ENCODE measurements around the gene KANK2. TPM values are rescaled to one million over a fixed set of nuclear protein-coding genes. Genes with fewer than 3 reads are reported as not detected.

Gene KANK2
- polyA plus RNA-seq, 1 donor = 75.5 TPM

GRCh38 chr19:11198769-11199424, 1.6 kb upstream of the KANK2 start:
- Histone ChIP-seq H3K27me3 (ENCODE audit: control insufficient read depth, insufficient read depth, low read length) (no peaks in the 10 kb centered on the region), H3K27ac (ENCODE audit: low read length) (no peak overlapping the region), H3K4me1 (ENCODE audit: control insufficient read depth, insufficient read depth, low read length) (peaks cover 14% of the 10 kb centered on the region), H3K4me3 (ENCODE audit: low read length) (no peak overlapping the region), H3K9me3 (ENCODE audit: control insufficient read depth, low read depth, low read length) (no peaks in the 10 kb centered on the region), H3K36me3 (ENCODE audit: control insufficient read depth, insufficient read depth, low read length) (peaks cover 34% of the 10 kb centered on the region)
- DNase-seq = no peak
- no CpG with 5 or more reads among the region's 7 CpGs for WGBS (ENCODE audit: insufficient coverage, low lambda C conversion rate)

GRCh38 chr19:11198175-11198534, 810 bp upstream of the KANK2 start:
- Histone ChIP-seq H3K4me1 (ENCODE audit: control insufficient read depth, insufficient read depth, low read length) (peaks cover 12% of the 10 kb centered on the region), H3K27me3 (ENCODE audit: control insufficient read depth, insufficient read depth, low read length) (no peaks in the 10 kb centered on the region), H3K36me3 (ENCODE audit: control insufficient read depth, insufficient read depth, low read length) (peaks cover 41% of the 10 kb centered on the region), H3K27ac (ENCODE audit: low read length) (peak overlapping the region; percentile 17), H3K9me3 (ENCODE audit: control insufficient read depth, low read depth, low read length) (no peaks in the 10 kb centered on the region), H3K4me3 (ENCODE audit: low read length) (peak overlapping the region; percentile 2)
- WGBS (ENCODE audit: insufficient coverage, low lambda C conversion rate) = 90% methylated on average over 2 of the region's 7 CpGs
- DNase-seq = no peak

DNA sequence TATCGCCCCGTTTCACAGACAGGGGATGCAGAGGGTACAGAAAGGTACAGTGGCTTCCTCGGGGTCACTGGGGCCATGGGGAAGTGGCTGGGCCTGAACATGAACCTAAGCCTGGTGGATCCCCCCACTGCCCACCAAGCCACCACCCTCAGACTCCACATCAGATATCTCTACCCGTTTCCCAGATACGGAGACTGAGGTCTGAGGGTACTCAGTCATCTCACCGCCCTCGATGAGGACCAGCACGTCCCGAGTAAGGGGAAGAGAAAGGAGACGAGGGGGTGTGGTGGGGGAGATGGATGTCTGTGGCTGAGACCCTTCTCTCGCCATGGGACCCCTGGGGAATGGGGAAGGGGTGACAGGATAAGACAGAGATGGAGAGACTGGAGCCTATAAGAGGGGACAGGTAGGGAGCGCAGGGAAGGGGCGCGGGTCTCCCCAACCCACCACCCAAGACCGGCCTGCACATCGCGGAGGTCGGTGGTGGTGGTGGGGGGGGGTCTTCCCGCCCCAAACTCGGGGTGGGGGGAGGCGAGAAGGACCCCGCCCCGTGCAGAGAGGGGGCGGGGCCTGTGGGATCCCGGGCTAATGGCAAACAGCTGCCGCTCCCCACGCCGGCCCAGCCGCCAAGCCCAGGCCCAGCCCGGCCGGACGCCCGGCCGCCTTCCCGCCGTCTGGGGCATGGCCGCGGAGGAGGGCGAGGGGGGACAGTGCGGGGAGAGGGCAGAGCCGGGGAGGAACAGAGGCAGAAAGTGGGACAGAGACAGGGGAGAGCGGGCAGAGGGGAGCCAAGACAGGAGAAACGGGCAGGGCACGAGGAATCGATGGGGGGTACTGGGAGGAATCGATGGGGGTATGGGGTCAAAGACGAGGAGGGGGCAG, 698 bp downstream of the KANK2 start:
- Histone ChIP-seq H3K4me3 (ENCODE audit: low read length) (peak overlapping the region; percentile 74), H3K9me3 (ENCODE audit: control insufficient read depth, low read depth, low read length) (no peaks in the 10 kb centered on the region), H3K27me3 (ENCODE audit: control insufficient read depth, insufficient read depth, low read length) (no peaks in the 10 kb centered on the region), H3K27ac (ENCODE audit: low read length) (peak overlapping the region; percentile 60), H3K4me1 (ENCODE audit: control insufficient read depth, insufficient read depth, low read length) (peaks cover 9% of the 10 kb centered on the region), H3K36me3 (ENCODE audit: control insufficient read depth, insufficient read depth, low read length) (peaks cover 47% of the 10 kb centered on the region)
- WGBS (ENCODE audit: insufficient coverage, low lambda C conversion rate) = 0% methylated on average over 6 of the region's 47 CpGs
- peak in 1 of 2 donors; percentile 38 for DNase-seq

DNA sequence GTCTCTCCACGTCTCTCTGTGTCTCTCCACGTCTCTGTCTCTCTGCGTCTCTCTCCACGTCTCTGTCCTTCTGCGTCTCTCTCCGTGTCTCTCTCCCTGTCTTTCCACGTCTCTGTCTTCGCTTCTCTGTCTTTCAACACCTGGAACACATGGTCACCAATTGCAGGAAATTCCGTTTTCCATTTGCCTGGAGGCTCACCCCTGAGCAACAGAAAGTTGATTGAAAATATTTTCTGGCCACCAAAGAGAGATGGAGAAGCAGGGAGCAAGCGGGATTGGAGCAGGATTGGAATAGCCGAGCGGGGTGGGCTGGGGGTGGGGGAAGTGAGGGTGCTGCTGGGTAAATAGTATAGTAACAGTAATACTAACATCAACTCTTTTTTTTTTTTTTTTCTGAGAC, 1.7 kb downstream of the KANK2 start:
- 87% methylated on average over 7 of the region's 12 CpGs for whole genome bisulfite sequencing (ENCODE audit: insufficient coverage, low lambda C conversion rate)
- no peaks in the 10 kb centered on the region for H3K27me3 ChIP-seq (ENCODE audit: control insufficient read depth, insufficient read depth, low read length)
- no peaks in the 10 kb centered on the region for H3K9me3 ChIP-seq (ENCODE audit: control insufficient read depth, low read depth, low read length)
- peak overlapping the region; percentile 30 for H3K4me3 ChIP-seq (ENCODE audit: low read length)
- no peak for DNase-seq
- peaks cover 45% of the 10 kb centered on the region for H3K36me3 ChIP-seq (ENCODE audit: control insufficient read depth, insufficient read depth, low read length)
- H3K4me1 ChIP-seq (ENCODE audit: control insufficient read depth, insufficient read depth, low read length) = peaks cover 9% of the 10 kb centered on the region
- H3K27ac ChIP-seq (ENCODE audit: low read length) = peak overlapping the region; percentile 59

DNA sequence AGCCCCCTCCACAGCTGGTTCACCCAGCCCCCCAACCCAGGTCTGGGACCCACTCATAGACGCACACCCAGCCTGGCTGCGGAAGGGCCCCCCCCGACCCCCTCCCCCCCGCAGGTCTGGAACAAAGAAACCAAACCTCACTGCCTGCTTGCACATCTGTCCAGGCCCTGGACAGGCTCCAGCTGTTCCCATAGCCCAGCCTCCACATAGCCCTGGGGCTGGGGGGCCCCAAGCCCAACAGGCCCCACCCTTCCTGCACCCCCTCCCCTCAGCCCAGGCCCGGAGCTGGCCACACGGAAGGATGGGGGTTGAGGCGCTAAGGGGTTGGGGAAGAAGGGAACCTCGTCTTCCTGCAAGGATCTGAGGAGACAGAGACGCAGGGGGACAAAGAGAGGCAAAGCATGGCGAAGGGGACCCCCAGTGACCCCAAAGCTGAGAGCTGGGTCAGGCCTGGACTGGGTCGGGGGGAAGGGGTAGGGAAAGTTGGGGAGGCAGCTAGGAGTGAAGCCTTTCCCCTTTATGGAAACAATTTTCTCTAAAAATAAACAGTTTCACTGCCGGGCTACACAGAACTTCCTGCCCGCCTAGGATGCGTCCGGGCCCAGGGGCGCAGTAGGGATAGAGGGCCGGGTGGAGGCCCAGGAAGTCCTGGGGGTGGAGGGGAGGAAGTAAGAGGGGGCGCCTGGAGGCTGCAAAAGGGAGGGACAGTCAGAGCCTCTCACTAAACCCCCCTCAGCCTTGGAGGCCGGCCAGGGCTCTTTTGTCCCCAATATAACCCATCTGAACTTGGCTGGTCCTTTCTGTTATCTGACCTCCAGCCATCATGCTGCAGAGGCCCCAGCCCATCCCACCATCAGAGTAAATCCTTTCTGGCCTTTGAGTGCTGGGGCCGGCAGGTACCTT, 2.4 kb downstream of the KANK2 start:
- no peaks in the 10 kb centered on the region for H3K27me3 ChIP-seq (ENCODE audit: control insufficient read depth, insufficient read depth, low read length)

GRCh38 chr19:11194173-11194572, 3.2 kb downstream of the KANK2 start:
- H3K4me1 ChIP-seq (ENCODE audit: control insufficient read depth, insufficient read depth, low read length) = peaks cover 9% of the 10 kb centered on the region
- peak overlapping the region; percentile 30 for H3K4me3 ChIP-seq (ENCODE audit: low read length)
- peak overlapping the region; percentile 59 for H3K27ac ChIP-seq (ENCODE audit: low read length)
- WGBS (ENCODE audit: insufficient coverage, low lambda C conversion rate) = no CpG with 5 or more reads among the region's 8 CpGs
- no peaks in the 10 kb centered on the region for H3K9me3 ChIP-seq (ENCODE audit: control insufficient read depth, low read depth, low read length)
- no peaks in the 10 kb centered on the region for H3K27me3 ChIP-seq (ENCODE audit: control insufficient read depth, insufficient read depth, low read length)
- DNase-seq = no peak
- peaks cover 41% of the 10 kb centered on the region for H3K36me3 ChIP-seq (ENCODE audit: control insufficient read depth, insufficient read depth, low read length)

More for the DNA sequence above, 2.4 kb downstream of the KANK2 start:
- DNase-seq = peak; percentile 28 to 37
- H3K27ac ChIP-seq (ENCODE audit: low read length) = peak overlapping the region; percentile 59
- H3K9me3 ChIP-seq (ENCODE audit: control insufficient read depth, low read depth, low read length) = no peaks in the 10 kb centered on the region
- peaks cover 9% of the 10 kb centered on the region for H3K4me1 ChIP-seq (ENCODE audit: control insufficient read depth, insufficient read depth, low read length)
- WGBS (ENCODE audit: insufficient coverage, low lambda C conversion rate) = 100% methylated on average over 1 of the region's 20 CpGs
- peaks cover 42% of the 10 kb centered on the region for H3K36me3 ChIP-seq (ENCODE audit: control insufficient read depth, insufficient read depth, low read length)
- H3K4me3 ChIP-seq (ENCODE audit: low read length) = peak overlapping the region; percentile 30

DNA sequence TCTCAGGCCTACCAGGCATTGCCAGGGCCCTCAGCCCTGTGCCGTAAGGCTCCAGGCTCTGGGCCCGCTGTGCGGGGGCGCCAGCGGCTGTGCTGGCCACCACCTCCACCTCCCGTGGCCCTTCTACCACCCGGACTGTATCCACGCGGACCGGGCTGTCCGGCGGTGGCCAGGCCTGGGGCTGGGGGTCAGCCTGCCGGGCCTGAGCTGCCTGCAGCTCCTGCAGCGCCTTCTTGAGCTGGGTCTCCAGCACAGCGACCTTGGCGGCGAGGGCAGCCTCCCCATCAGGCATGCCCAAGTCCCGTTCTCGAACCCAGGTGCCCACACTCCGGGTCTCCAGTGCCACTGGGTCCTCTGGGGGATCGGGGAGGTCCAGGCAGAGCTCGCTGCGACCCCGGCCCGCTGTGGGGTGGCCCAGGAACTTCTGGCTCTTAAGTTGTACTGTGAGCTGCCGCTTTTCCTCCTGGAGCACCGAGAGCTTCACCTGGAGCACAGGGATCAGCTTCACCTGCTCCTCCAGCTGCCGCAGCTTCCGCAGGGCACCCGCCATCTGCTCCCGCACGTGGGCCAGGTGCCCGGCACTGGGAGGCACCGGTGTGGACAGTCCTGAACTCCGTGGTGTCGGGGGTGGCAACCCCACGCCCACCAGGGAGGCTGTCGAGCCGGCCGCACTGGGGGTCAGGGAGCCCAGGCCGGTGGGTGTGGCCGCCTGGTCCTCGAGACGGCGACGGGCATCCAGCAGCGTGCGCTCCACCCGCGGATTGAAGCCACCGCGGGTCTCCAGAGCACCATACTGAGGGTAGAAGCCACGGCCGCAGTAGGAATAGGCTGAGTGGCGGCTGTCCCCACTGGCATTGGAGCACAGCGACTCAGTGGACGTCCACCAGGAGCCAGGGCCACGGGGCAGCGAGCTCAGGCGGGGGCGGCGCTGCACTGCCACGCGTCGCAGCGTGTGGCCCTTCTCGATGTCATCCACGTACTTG, 4.1 kb downstream of the KANK2 start:
- peaks cover 9% of the 10 kb centered on the region for H3K4me1 ChIP-seq (ENCODE audit: control insufficient read depth, insufficient read depth, low read length)
- no peak overlapping the region for H3K4me3 ChIP-seq (ENCODE audit: low read length)
- no peaks in the 10 kb centered on the region for H3K27me3 ChIP-seq (ENCODE audit: control insufficient read depth, insufficient read depth, low read length)
- no peak overlapping the region for H3K27ac ChIP-seq (ENCODE audit: low read length)
- H3K36me3 ChIP-seq (ENCODE audit: control insufficient read depth, insufficient read depth, low read length) = peaks cover 37% of the 10 kb centered on the region
- WGBS (ENCODE audit: insufficient coverage, low lambda C conversion rate) = no CpG with 5 or more reads among the region's 68 CpGs
- no peak for DNase-seq
- H3K9me3 ChIP-seq (ENCODE audit: control insufficient read depth, low read depth, low read length) = no peaks in the 10 kb centered on the region

DNA sequence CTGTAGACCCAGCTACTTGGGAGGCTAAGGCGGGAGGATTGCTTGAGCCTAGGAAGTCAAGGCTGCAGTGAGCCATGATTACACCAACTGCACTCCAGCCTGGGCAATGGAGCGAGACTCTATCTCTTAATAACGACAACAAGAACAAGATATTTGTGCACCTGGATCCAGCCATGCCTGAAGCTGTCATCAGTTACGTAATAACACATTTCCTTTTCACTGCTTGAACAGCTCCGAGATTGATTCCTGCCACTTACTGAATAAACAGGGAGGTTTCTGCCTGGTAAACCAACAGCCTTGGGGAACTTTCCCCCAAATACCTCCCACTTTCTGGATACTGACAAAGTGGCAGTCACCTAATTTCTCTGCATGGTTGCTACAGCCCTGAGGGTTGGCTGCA, 5.4 kb downstream of the KANK2 start:
- H3K4me1 ChIP-seq (ENCODE audit: control insufficient read depth, insufficient read depth, low read length) = peaks cover 4% of the 10 kb centered on the region
- no peak overlapping the region for H3K4me3 ChIP-seq (ENCODE audit: low read length)
- H3K36me3 ChIP-seq (ENCODE audit: control insufficient read depth, insufficient read depth, low read length) = peaks cover 41% of the 10 kb centered on the region
- no peak overlapping the region for H3K27ac ChIP-seq (ENCODE audit: low read length)
- no peaks in the 10 kb centered on the region for H3K27me3 ChIP-seq (ENCODE audit: control insufficient read depth, insufficient read depth, low read length)
- WGBS (ENCODE audit: insufficient coverage, low lambda C conversion rate) = no CpG with 5 or more reads among the region's 5 CpGs
- no peaks in the 10 kb centered on the region for H3K9me3 ChIP-seq (ENCODE audit: control insufficient read depth, low read depth, low read length)
- no peak for DNase-seq

GRCh38 chr19:11191273-11191755, 6.0 kb downstream of the KANK2 start:
- WGBS (ENCODE audit: insufficient coverage, low lambda C conversion rate) = no CpG with 5 or more reads among the region's 8 CpGs
- Histone ChIP-seq H3K4me3 (ENCODE audit: low read length) (no peak overlapping the region), H3K4me1 (ENCODE audit: control insufficient read depth, insufficient read depth, low read length) (peaks cover 2% of the 10 kb centered on the region), H3K9me3 (ENCODE audit: control insufficient read depth, low read depth, low read length) (no peaks in the 10 kb centered on the region), H3K27me3 (ENCODE audit: control insufficient read depth, insufficient read depth, low read length) (no peaks in the 10 kb centered on the region), H3K36me3 (ENCODE audit: control insufficient read depth, insufficient read depth, low read length) (peaks cover 45% of the 10 kb centered on the region), H3K27ac (ENCODE audit: low read length) (no peak overlapping the region)
- no peak for DNase-seq
